HG03575 (cell line): ENCODE results near the gene IL17REL.
"Not testable (repeated sequence)": the region's sequence is repeated elsewhere in the genome, so short reads cannot be mapped to it uniquely, and the experiment has no call there.

ENCODE experiments used
- ATAC-seq: cut with Tn5 transposase; IDR thresholded peaks from one replicate; pipeline ENCODE4 v1.9.1; 2021; ENCODE audit not compliant: unreplicated experiment, insufficient number of reproducible peaks, low FRiP score; ENCODE audit errors: extremely low read depth

IL17REL gene

GRCh38 chr22:49995361-49996118 is 17.0 kb downstream of the IL17REL start:
- no peak for ATAC-seq

GRCh38 chr22:49995041-49995360 is 17.6 kb downstream of the IL17REL start:
- ATAC-seq: no peak

- no peak for ATAC-seq
Measured at GRCh38 chr22:49994361-49995040, 18.1 kb downstream of the IL17REL start.

- ATAC-seq: no peak
Measured at GRCh38 chr22:49993649-49994360, 18.8 kb downstream of the IL17REL start.

GRCh38 chr22:49992921-49993648 is 19.5 kb downstream of the IL17REL start:
- ATAC-seq: no peak

- ATAC-seq: no peak
Measured at GRCh38 chr22:49991907-49992533, 20.5 kb downstream of the IL17REL start.

GRCh38 chr22:49991167-49991566 is 21.4 kb downstream of the IL17REL start:
- ATAC-seq: no peak

GRCh38 chr22:49989826-49990225 is 22.7 kb downstream of the IL17REL start:
- not testable (repeated sequence) for ATAC-seq

GRCh38 chr22:49986325-49986724 is 26.2 kb downstream of the IL17REL start:
- no peak for ATAC-seq

GRCh38 chr22:49983148-49984042 is 29.2 kb downstream of the IL17REL start:
- ATAC-seq: no peak

- not testable (repeated sequence) for ATAC-seq
Measured at GRCh38 chr22:49981799-49982198, 30.8 kb downstream of the IL17REL start.

- no peak for ATAC-seq
Measured at GRCh38 chr22:49979587-49980264, 32.8 kb downstream of the IL17REL start.

- ATAC-seq: no peak
Measured at GRCh38 chr22:49977578-49977977, 35.0 kb downstream of the IL17REL start.

GRCh38 chr22:49976439-49977175 is 36.0 kb downstream of the IL17REL start:
- ATAC-seq: no peak

GRCh38 chr22:49975543-49976389 is 36.8 kb downstream of the IL17REL start:
- no peak for ATAC-seq
